ENCODE results near the gene XAGE5.

DNA sequence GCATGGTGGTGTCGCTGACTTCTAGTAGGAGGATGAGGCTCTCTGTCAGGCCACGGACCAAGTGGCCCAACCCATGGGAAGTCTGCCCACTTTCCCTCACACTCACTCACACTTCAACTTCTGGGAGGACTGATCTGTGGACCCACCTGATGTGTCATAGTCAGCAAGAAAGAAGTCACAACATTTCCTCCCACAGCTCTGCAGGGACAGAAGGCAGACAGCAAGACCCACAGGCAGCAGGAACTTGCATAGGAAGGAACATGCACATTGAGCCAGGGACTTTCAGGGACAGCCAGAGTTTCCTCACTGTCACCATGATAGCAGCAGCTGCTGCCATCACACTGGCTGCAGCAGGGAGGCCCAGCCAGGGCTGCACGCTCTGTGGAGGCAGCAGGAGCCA is 19.5 kb downstream of the XAGE5 start:
- TF ChIP-seq, protein P1, sequence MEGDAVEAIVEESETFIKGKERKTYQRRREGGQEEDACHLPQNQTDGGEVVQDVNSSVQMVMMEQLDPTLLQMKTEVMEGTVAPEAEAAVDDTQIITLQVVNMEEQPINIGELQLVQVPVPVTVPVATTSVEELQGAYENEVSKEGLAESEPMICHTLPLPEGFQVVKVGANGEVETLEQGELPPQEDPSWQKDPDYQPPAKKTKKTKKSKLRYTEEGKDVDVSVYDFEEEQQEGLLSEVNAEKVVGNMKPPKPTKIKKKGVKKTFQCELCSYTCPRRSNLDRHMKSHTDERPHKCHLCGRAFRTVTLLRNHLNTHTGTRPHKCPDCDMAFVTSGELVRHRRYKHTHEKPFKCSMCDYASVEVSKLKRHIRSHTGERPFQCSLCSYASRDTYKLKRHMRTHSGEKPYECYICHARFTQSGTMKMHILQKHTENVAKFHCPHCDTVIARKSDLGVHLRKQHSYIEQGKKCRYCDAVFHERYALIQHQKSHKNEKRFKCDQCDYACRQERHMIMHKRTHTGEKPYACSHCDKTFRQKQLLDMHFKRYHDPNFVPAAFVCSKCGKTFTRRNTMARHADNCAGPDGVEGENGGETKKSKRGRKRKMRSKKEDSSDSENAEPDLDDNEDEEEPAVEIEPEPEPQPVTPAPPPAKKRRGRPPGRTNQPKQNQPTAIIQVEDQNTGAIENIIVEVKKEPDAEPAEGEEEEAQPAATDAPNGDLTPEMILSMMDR (conservative IDR thresholded peaks at IDR 0.05), result no peak
- TF ChIP-seq ZFX (IDR thresholded peaks at IDR 0.05), result no peak
